ENCODE results near the gene PIP5K1B. TPM values are rescaled to one million over a fixed set of nuclear protein-coding genes. Genes with fewer than 3 reads are reported as not detected.

The PIP5K1B gene
- total and polyA plus RNA-seq, 10 of the 15 experiments (the other 5 are each of a cell fraction or from before 2014, with no cell fraction given) = 6.8 to 16.3 (median 10.6) TPM

- POLR2A ChIA-PET = no interaction called here
- no peak for DNase-seq (ENCODE audit: low read depth, low spot score)
- FAIRE-seq = no peak
- CTCF ChIA-PET = interaction anchor here (0.9 kb wide), 1 partner anchor 9 kb away, joined by 6 read pairs; no protein-coding TSS in a partner anchor
- Histone ChIP-seq H3K79me2 (ENCODE audit: control insufficient read depth, insufficient read depth, low read length) (no peaks in the 10 kb centered on the region), H3K27ac (ENCODE audit: control insufficient read depth, insufficient read depth) (no peak overlapping the region), H3K4me1 (ENCODE audit: control insufficient read depth, insufficient read depth, low read length) (peaks cover 9% of the 10 kb centered on the region), H3K4me3 (no peak overlapping the region), H3K9ac (ENCODE audit: control insufficient read depth, insufficient read depth, low read length) (no peak overlapping the region), H2AFZ (ENCODE audit: control insufficient read depth, low read depth, low read length) (no peak overlapping the region), H3K9me3 (replicated peaks; ENCODE audit: control insufficient read depth, insufficient read depth, low read length) (no peaks in the 10 kb centered on the region), H3K4me2 (ENCODE audit: control insufficient read depth, insufficient read depth) (no peak overlapping the region), H4K20me1 (ENCODE audit: control insufficient read depth, insufficient read depth) (no peaks in the 10 kb centered on the region), H3K27me3 (replicated peaks in 1 of 2; ENCODE audit: control insufficient read depth in 2 of 2, insufficient read depth in 2 of 2, low read length in 1 of 2) (no peaks in the 10 kb centered on the region), H3K36me3 (ENCODE audit: control insufficient read depth in 2 of 2, insufficient read depth in 2 of 2, low read length in 1 of 2) (no peaks in the 10 kb centered on the region)
- TF ChIP-seq RB1 (IDR thresholded peaks at IDR 0.05; ENCODE audit: borderline replicate concordance) = no peak
- TF ChIP-seq, protein P1, sequence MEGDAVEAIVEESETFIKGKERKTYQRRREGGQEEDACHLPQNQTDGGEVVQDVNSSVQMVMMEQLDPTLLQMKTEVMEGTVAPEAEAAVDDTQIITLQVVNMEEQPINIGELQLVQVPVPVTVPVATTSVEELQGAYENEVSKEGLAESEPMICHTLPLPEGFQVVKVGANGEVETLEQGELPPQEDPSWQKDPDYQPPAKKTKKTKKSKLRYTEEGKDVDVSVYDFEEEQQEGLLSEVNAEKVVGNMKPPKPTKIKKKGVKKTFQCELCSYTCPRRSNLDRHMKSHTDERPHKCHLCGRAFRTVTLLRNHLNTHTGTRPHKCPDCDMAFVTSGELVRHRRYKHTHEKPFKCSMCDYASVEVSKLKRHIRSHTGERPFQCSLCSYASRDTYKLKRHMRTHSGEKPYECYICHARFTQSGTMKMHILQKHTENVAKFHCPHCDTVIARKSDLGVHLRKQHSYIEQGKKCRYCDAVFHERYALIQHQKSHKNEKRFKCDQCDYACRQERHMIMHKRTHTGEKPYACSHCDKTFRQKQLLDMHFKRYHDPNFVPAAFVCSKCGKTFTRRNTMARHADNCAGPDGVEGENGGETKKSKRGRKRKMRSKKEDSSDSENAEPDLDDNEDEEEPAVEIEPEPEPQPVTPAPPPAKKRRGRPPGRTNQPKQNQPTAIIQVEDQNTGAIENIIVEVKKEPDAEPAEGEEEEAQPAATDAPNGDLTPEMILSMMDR (IDR thresholded peaks at IDR 0.05 in 2 of 3, conservative IDR thresholded peaks at IDR 0.05 in 1 of 3; ENCODE audit: control insufficient read depth in 2 of 3, extremely low read depth in 1 of 3, insufficient read depth in 1 of 3, low read depth in 3 of 3, low read length in 3 of 3) = no peak
- TF ChIP-seq RELB (IDR thresholded peaks at IDR 0.05; ENCODE audit: low read depth) = no peak
- no peak for TF ChIP-seq CEBPZ (IDR thresholded peaks at IDR 0.05; ENCODE audit: low read depth, low read length)
- TF ChIP-seq BCL11A (IDR thresholded peaks at IDR 0.05; ENCODE audit: low read depth, low read length) = no peak
- TF ChIP-seq ZNF622 (IDR thresholded peaks at IDR 0.05) = no peak
- TF ChIP-seq TCF3 (IDR thresholded peaks at IDR 0.05; ENCODE audit: borderline replicate concordance, insufficient read depth, low read depth, low read length) = no peak
- WGBS (ENCODE audit: insufficient coverage, insufficient replicate concordance, low lambda C conversion rate, missing lambda C conversion rate) = 97% methylated on average over 1 of the region's 1 CpG
- no peak for ATAC-seq
- SMC1A ChIA-PET (ENCODE audit: uncharacterized antibody, unreplicated experiment) = interaction anchor here (0.8 to 1.0 kb wide), 2 partner anchors 14 to 23 kb away, joined by 3 to 4 read pairs; no protein-coding TSS in a partner anchor
- in situ Hi-C loops (cut with MboI) (no loop called here), intact Hi-C loops (cut with micrococcal nuclease; ENCODE audit: unreplicated experiment) (no loop called here)
- RAD21 ChIA-PET (ENCODE audit: unreplicated experiment) = no interaction called here
- BruUV-seq (replicated peaks) = no TSS peak
These were observed 133.2 kb downstream of the PIP5K1B start for GRCh38 chr9:68838245-68838644.
